Measurements from ENCODE around the gene ABCC2.

- TF ChIP-seq CTCF (IDR thresholded peaks at IDR 0.05; ENCODE audit: low read length) (no peak), EZH2 (optimal IDR thresholded peaks at IDR 0.05; ENCODE audit: low read depth, low read length) (no peak)
Observed at GRCh38 chr10:99815621-99816020, 33.2 kb downstream of the ABCC2 start.

Measured in MM.1S (cell line).